Subcutaneous adipose tissue (tissue), 4 donors: ENCODE data around the gene AUNIP. TPM values are rescaled to one million over a fixed set of nuclear protein-coding genes. Genes with fewer than 3 reads are reported as not detected.

Experiments
- CTCF ChIP-seq: fragments of 450-650 bp; IDR thresholded peaks from one replicate; pipeline ENCODE4 v1.5.1; 2016; ENCODE audit warnings: low read depth, mild to moderate bottlenecking, control low read depth, antibody characterized with exemption, moderate library complexity
- total RNA-seq, 4 donors: library from RNA; depleted of rRNA; stranded (reverse); fragments of >200 nt; gene quantifications; one replicate each; pipeline ENCODE4 v1.1.0, GENCODE V29; 2016

Gene AUNIP
- total RNA-seq, 4 donors from 2014 or later, result 1.9 TPM; not detected in 3

GRCh38 chr1:25871704-25872494 lies 12.6 kb upstream of the AUNIP start:
- no peak for TF ChIP-seq CTCF

DNA sequence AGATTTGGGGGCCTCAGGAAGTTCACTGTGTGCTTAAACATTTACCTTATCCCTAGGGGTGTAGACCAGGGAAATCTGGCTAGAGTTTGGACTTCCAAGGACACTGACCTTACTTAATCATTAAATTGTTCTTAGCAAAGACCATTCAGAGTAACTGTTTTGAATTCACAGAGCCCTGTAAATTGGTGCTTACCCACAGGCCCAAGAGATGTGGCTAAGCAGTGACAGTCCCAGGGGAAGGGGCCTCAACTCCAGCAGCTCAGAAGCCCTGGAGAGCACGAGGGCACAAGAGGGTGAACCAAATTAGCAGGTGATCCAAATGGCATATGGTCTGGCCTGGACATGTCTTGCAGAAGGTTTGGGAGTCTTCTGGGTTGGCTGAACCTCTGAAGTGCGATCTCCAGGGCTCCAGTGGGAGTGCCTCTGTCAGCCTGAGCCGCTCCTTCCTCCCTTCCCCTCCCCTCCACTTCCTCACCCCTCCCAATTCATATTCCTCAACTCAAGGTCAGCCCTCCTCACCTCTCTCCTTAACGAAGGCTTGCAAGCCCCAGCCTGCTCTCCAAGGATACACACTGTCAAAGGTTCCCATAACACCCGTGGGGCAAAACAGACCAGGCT lies 11.9 kb upstream of the AUNIP start:
- no peak for TF ChIP-seq CTCF

GRCh38 chr1:25870614-25871013 lies 11.4 kb upstream of the AUNIP start:
- no peak for TF ChIP-seq CTCF

DNA sequence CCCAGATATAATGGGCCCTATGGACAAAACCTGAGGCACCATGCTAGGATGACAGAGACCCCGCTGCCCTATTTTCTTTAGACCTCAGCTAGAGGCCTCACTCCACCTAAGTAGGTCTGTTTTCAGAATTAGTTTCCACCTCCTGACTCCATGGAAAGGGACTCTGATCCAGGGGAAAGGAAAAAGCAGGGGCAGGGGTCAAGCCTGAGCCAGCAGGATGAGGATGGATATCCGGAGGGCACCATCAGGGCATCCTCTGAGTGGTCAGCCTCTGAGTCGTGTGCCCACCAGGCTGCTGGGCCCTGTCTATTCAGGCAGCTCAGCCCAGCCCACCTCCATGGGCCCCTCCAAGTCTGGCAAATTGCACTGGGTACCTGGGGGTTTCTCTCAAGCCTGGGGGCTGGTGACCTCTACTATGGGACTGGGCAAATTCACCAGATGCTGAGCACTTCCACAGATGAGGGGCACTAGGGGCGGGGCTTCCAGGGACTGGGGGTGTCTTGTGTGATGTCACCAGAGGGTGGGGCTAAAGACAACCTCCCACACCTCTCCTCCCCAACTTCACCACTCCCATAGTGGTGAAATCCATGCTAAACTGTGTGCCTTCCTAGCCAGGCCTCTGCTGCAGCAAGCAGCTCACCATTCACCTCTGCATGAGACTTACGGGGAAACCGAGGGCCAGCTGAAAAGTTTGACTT lies 10.8 kb upstream of the AUNIP start:
- TF ChIP-seq CTCF, result no peak

GRCh38 chr1:25867210-25867991 lies 8.1 kb upstream of the AUNIP start:
- no peak for TF ChIP-seq CTCF

- no peak for TF ChIP-seq CTCF
These were observed 7.0 kb upstream of the AUNIP start for GRCh38 chr1:25866288-25866687.
